Measurements from ENCODE around the gene FPR2. TPM values are rescaled to one million over a fixed set of nuclear protein-coding genes. Genes with fewer than 3 reads are reported as not detected.
A peak's percentile ranks its signal among the peaks of the same experiment; 100 is the strongest.

The FPR2 gene
- total and polyA plus RNA-seq, 9 of the 15 experiments (the other 6 are each of a cell fraction or from before 2014, with no cell fraction given): 0.03 to 0.15 (median 0.07) TPM; not detected in 6

DNA sequence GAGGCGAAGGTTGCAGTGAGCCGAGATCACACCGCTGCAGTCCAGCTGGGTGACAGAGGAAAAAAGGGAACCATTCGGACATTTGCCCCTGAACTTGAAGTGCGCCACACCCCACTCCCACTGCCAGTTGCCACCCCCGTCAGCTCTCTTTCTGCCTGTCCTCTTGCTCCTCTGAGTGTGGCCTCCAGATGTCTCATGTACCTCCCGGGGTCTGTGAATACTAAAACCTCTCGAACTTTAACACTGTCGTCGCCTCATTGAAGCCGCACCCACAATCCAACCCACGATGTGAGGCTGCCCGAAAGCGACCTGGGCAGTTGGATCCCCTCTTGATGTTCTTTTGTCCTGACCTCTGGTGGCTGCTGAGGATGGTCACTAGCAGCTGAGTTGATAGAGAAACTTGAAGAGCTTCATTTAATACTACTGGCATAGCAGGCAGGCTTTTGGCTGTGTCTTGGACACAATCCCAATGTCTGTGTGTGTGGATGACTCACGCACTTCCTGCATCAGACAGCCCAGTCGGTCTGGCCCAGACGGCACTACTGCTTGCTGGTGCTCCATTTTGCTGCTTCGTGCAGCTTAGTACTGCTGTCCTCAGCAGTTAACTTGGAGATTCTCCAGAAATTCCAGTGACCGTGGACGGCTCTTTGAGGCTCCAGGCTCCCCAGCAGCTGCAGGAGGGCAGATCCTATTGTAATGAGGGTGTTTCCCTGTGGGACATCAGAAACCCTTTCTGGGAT lies 38.2 kb downstream of the FPR2 start (continued):
- TF ChIP-seq ZNF592 (IDR thresholded peaks at IDR 0.05): peak; percentile 96
- no peak for TF ChIP-seq RBM22 (IDR thresholded peaks at IDR 0.05; ENCODE audit: low read depth, low read length, poor library complexity, severe bottlenecking)
- no peak for TF ChIP-seq ARID2 (IDR thresholded peaks at IDR 0.05)
- no peak for TF ChIP-seq ZNF12 (CRISPR knock-in tag; IDR thresholded peaks at IDR 0.05)
- peak; percentile 54; the same call in 1 of the 2 replicates for TF ChIP-seq SPI1 (IDR thresholded peaks at IDR 0.05; ENCODE audit: borderline replicate concordance, low read depth, low read length)
- no peak for TF ChIP-seq ETS2 (tag; IDR thresholded peaks at IDR 0.05; ENCODE audit: borderline replicate concordance, poor library complexity, severe bottlenecking)
- TF ChIP-seq TEAD1 (CRISPR knock-in tag; IDR thresholded peaks at IDR 0.05): no peak
- TF ChIP-seq ZNF224 (CRISPR knock-in tag; IDR thresholded peaks at IDR 0.05): no peak
- no peak for TF ChIP-seq ZNF707 (CRISPR knock-in tag; conservative IDR thresholded peaks at IDR 0.05)
- no peak for TF ChIP-seq LARP7 (IDR thresholded peaks at IDR 0.05)
- no peak for TF ChIP-seq ZFPM2 (CRISPR knock-in tag; IDR thresholded peaks at IDR 0.05)
- TF ChIP-seq HMG20B (CRISPR knock-in tag; IDR thresholded peaks at IDR 0.05): no peak
- no peak for TF ChIP-seq MEIS2 (IDR thresholded peaks at IDR 0.05; ENCODE audit: partially characterized antibody)

Measured in K562 (cell line).